Ovary (tissue), 9 donors: ENCODE results near the gene KLRC4. TPM values are rescaled to one million over a fixed set of nuclear protein-coding genes. Genes with fewer than 3 reads are reported as not detected.
A peak's percentile ranks its signal among the peaks of the same experiment; 100 is the strongest.
"Not testable (repeated sequence)": the region's sequence is repeated elsewhere in the genome, so short reads cannot be mapped to it uniquely, and the experiment has no call there.

Source experiments
- DNase-seq, 5 donors: peaks; one replicate each; pipeline ENCODE4 v3.0.0-alpha.2; 2019 to 2020
- H3K27ac ChIP-seq, 2 donors: fragments of 200-600 bp; one replicate each; pipeline versions ENCODE4 v1.5.1 to v1.8.0; 2019 to 2022
- H3K27me3 ChIP-seq: fragments of 200-600 bp; one replicate; pipeline ENCODE4 v1.8.0; 2022
- H3K36me3 ChIP-seq: fragments of 200-600 bp; sonication (generic); one replicate; pipeline ENCODE4 v1.5.1; 2019
- H3K4me1 ChIP-seq: one replicate; pipeline ENCODE4 v1.8.1; 2013; ENCODE audit warnings: mild to moderate bottlenecking, moderate library complexity; ENCODE audit not compliant: insufficient read depth
- H3K4me3 ChIP-seq: fragments of 200-600 bp; sonication (generic); one replicate; pipeline ENCODE4 v1.5.1; 2017
- H3K9me3 ChIP-seq, 2 donors: fragments of 200-600 bp in 1 of 2; sonication (generic) in 1 of 2; one replicate each; pipeline versions ENCODE4 v1.5.1 to v1.8.1; 2013 to 2019; ENCODE audit warnings: mild to moderate bottlenecking in 1 of 2, moderate library complexity in 1 of 2
- CTCF ChIP-seq, 3 donors: fragments of 450-650 bp in 2 of 3; fragments of 200-600 bp in 1 of 3; IDR thresholded peaks; one replicate each; pipeline versions ENCODE4 v1.5.1 to v1.8.0; 2016 to 2022; ENCODE audit warnings: antibody characterized with exemption in 3 of 3, mild to moderate bottlenecking in 1 of 3
- EP300 ChIP-seq: sonication (generic); formaldehyde crosslinking; IDR thresholded peaks from one replicate; pipeline ENCODE4 v1.6.1; 2017; ENCODE audit warnings: antibody characterized with exemption
- POLR2A ChIP-seq: fragments of 450-650 bp; IDR thresholded peaks from one replicate; pipeline ENCODE4 v1.6.1; 2017; ENCODE audit warnings: antibody characterized with exemption, mild to moderate bottlenecking, moderate library complexity
- WGBS, 3 donors: extraction: QIAGEN DNeasy Blood & Tissue Kit in 1 of 3; methylation state at CpG; one replicate each; pipeline versions ENCODE4 v1.1.5 to v1.1.7; 2013 to 2017; 5-methylcytosine and 5-hydroxymethylcytosine counted together
- intact Hi-C, 4 donors: fragments of 100-400 bp; cut with DNase I; formaldehyde crosslinking; loops; one replicate each; pipeline versions ENCODE4 v1.11.0 to v1.15.1; 2022 to 2023
- polyA plus RNA-seq, 2 donors: library from polyadenylated mRNA; stranded (reverse); fragments of 200-250 nt in 1 of 2; fragments of 350-450 nt in 1 of 2; fragmentation: Illumina TruSeq in 1 of 2; extraction: RNeasy Lipid Tissue Mini Kit (QIAGEN cat#74804) in 1 of 2; gene quantifications; one replicate each; pipeline ENCODE4 v1.2.3, GENCODE V29; 2013 to 2014
- total RNA-seq, 7 donors: library from RNA; depleted of rRNA in 2 of 7; stranded (reverse); fragments of >200 nt in 2 of 7; fragmentation: NEBNext Ultra II Directional in 3 of 7; extraction: Animal tissue kit (Norgen Biotek cat#: 25700) in 3 of 7; gene quantifications; one replicate each; pipeline versions ENCODE4 v1.1.0 to v1.2.4, GENCODE V29; 2016 to 2023
- donor health status: DM: no; HTN: no; CAD: no; lungs with moderate emphysema.
- donor health status: DM: no; HTN: no; CAD: no.
- donor health status: Bipolar disorder and iron deficiency.
- donor health status: DM: yes; HTN: yes; CAD: no.
- donor health status: DM: no; HTN: no; CAD: no.
- donor health status: DM: yes; HTN: yes; CAD: no.

The KLRC4 gene
- total and polyA plus RNA-seq, 9 donors, result 0.30 to 0.60 TPM; not detected in 7

- Histone ChIP-seq H3K27me3 (no peaks in the 10 kb centered on the region), H3K36me3 (no peaks in the 10 kb centered on the region), H3K9me3 (no peaks in the 10 kb centered on the region), H3K4me3 (no peak overlapping the region), H3K4me1 (no peaks in the 10 kb centered on the region), H3K27ac (no peak overlapping the region)
- no peak for DNase-seq
- 47 to 76% (median 61%) methylated on average over 2 of the region's 2 CpGs for whole genome bisulfite sequencing, 3 donors
- intact Hi-C loops, result no loop called here
- TF ChIP-seq CTCF (IDR thresholded peaks at IDR 0.05), result no peak
- no peak for TF ChIP-seq EP300
- TF ChIP-seq POLR2A, result no peak
Observed at GRCh38 chr12:10397296-10397695, 12.3 kb downstream of the KLRC4 start.

GRCh38 chr12:10396176-10396575, 13.4 kb downstream of the KLRC4 start:
- intact Hi-C loops, H3K27ac ChIP-seq, H3K27me3 ChIP-seq, H3K4me1 ChIP-seq, DNase-seq, H3K9me3 ChIP-seq, H3K36me3 ChIP-seq, H3K4me3 ChIP-seq: not testable (repeated sequence)
- WGBS, 3 donors, result 63 to 75% (median 70%) methylated on average over 15 of the region's 15 CpGs

GRCh38 chr12:10395390-10395998, 14.1 kb downstream of the KLRC4 start:
- no peaks in the 10 kb centered on the region for H3K36me3 ChIP-seq
- no peak for TF ChIP-seq POLR2A
- no peak for TF ChIP-seq CTCF (IDR thresholded peaks at IDR 0.05)
- TF ChIP-seq EP300, result no peak
- WGBS, 3 donors, result 4 to 26% (median 7%) methylated on average over 6 of the region's 6 CpGs
- H3K27me3 ChIP-seq, result no peaks in the 10 kb centered on the region
- peak; percentile 28 to 42 (median 32) for DNase-seq
- no peaks in the 10 kb centered on the region for H3K4me1 ChIP-seq
- H3K4me3 ChIP-seq, result no peak overlapping the region
- H3K27ac ChIP-seq, result peak overlapping the region in 1 of 2 donors; percentile 51
- H3K9me3 ChIP-seq, result no peaks in the 10 kb centered on the region
- intact Hi-C loops, result no loop called here

- H3K4me1 ChIP-seq, H3K4me3 ChIP-seq, intact Hi-C loops, H3K27me3 ChIP-seq, H3K36me3 ChIP-seq, H3K9me3 ChIP-seq, H3K27ac ChIP-seq, DNase-seq: not testable (repeated sequence)
- 73 to 79% (median 75%) methylated on average over 11 of the region's 11 CpGs for WGBS, 3 donors
Observed at GRCh38 chr12:10394531-10395152, 14.9 kb downstream of the KLRC4 start.

GRCh38 chr12:10393291-10393690, 16.3 kb downstream of the KLRC4 start:
- no peaks in the 10 kb centered on the region for H3K36me3 ChIP-seq
- H3K4me3 ChIP-seq, result no peak overlapping the region
- no peak for DNase-seq
- H3K4me1 ChIP-seq, result no peaks in the 10 kb centered on the region
- TF ChIP-seq CTCF (IDR thresholded peaks at IDR 0.05), result no peak
- TF ChIP-seq POLR2A, result no peak
- TF ChIP-seq EP300, result no peak
- 58 to 63% (median 59%) methylated on average over 3 of the region's 3 CpGs for WGBS, 3 donors
- no peaks in the 10 kb centered on the region for H3K9me3 ChIP-seq
- intact Hi-C loops, result no loop called here
- no peak overlapping the region for H3K27ac ChIP-seq
- H3K27me3 ChIP-seq, result no peaks in the 10 kb centered on the region
